GM12878 (cell line): Measurements from ENCODE around the gene BTG1. TPM values are rescaled to one million over a fixed set of nuclear protein-coding genes. Genes with fewer than 3 reads are reported as not detected.
A peak's percentile ranks its signal among the peaks of the same experiment; 100 is the strongest.

ENCODE experiments used
- ATAC-seq: fragments of 200-7000 bp; cut with Tn5 transposase; 3 replicates; pipeline ENCODE4 v1.9.1; 2020; ENCODE audit warnings: mild to moderate bottlenecking, moderate library complexity
- BruUV-seq: library from RNA; stranded (reverse); fragments of 400-500 nt; replicated peaks from 2 replicates; lab custom pipeline; 2021; lab: Mats Ljungman, UMichigan
- CTCF ChIA-PET: fragments of 300-600 bp; sonication (Branson Sonifier 250); formaldehyde crosslinking; extraction: SDS; loops from one replicate; lab custom pipeline; 2021; ENCODE audit warnings: inconsistent platforms; lab: Yijun Ruan, JAX
- POLR2A ChIA-PET: fragments of 350-600 bp; formaldehyde crosslinking; extraction: SDS; loops from one replicate; lab custom pipeline; 2021; ENCODE audit warnings: inconsistent platforms; lab: Charles Lee
- RAD21 ChIA-PET: fragments of 300-600 bp; sonication (Branson Sonifier 250); formaldehyde crosslinking; loops from one replicate; lab custom pipeline; 2023; ENCODE audit warnings: antibody characterized with exemption; ENCODE audit not compliant: unreplicated experiment; lab: Charles Lee
- SMC1A ChIA-PET: fragments of 300-600 bp; sonication (Branson Sonifier 250); formaldehyde crosslinking; loops from one replicate; lab custom pipeline; 2023; ENCODE audit not compliant: unreplicated experiment, uncharacterized antibody; lab: Charles Lee
- DNase-seq: peaks from one replicate; pipeline ENCODE4 v3.0.0-alpha.2; 2011; ENCODE audit warnings: low read depth, low spot score
- FAIRE-seq: peaks from 3 replicates; lab custom pipeline; 2011; peaks lifted over from hg19 to GRCh38; lab: Jason Lieb, UNC
- H2AFZ ChIP-seq: 2 replicates; pipeline ENCODE4 v1.6.0; 2011; ENCODE audit warnings: low read depth, low read length, control low read depth; ENCODE audit not compliant: control insufficient read depth
- H3K27ac ChIP-seq: 2 replicates; pipeline ENCODE4 v1.5.1; 2011; ENCODE audit warnings: control low read depth; ENCODE audit not compliant: control insufficient read depth, insufficient read depth
- H3K27me3 ChIP-seq, 2 experiments: replicated peaks in 1 of 2; 2 replicates each; pipeline versions ENCODE4 v1.6.0 to v1.6.1; 2011; ENCODE audit warnings: low read length in 1 of 2; ENCODE audit not compliant: control insufficient read depth in 2 of 2, insufficient read depth in 2 of 2
- H3K36me3 ChIP-seq, 2 experiments: 2 replicates each; pipeline ENCODE4 v1.5.1; 2011; ENCODE audit warnings: low read length in 1 of 2; ENCODE audit not compliant: control insufficient read depth in 2 of 2, insufficient read depth in 2 of 2
- H3K4me1 ChIP-seq: 2 replicates; pipeline ENCODE4 v1.6.1; 2011; ENCODE audit warnings: mild to moderate bottlenecking, low read length, moderate library complexity, mixed read lengths; ENCODE audit not compliant: control insufficient read depth, insufficient read depth
- H3K4me2 ChIP-seq: 2 replicates; pipeline ENCODE4 v1.6.0; 2011; ENCODE audit warnings: control low read depth; ENCODE audit not compliant: control insufficient read depth, insufficient read depth
- H3K4me3 ChIP-seq: fragments of 200-600 bp; sonication (generic); 2 replicates; pipeline ENCODE4 v1.5.1; 2016
- H3K79me2 ChIP-seq: 2 replicates; pipeline ENCODE4 v1.6.0; 2011; ENCODE audit warnings: low read length; ENCODE audit not compliant: control insufficient read depth, insufficient read depth
- H3K9ac ChIP-seq: 2 replicates; pipeline ENCODE4 v1.8.0; 2011; ENCODE audit warnings: low read length, control low read depth, mixed read lengths; ENCODE audit not compliant: control insufficient read depth, insufficient read depth
- H3K9me3 ChIP-seq: replicated peaks from 3 replicates; pipeline ENCODE4 v1.5.1; 2011; ENCODE audit warnings: mild to moderate bottlenecking, low read length; ENCODE audit not compliant: control insufficient read depth, insufficient read depth
- H4K20me1 ChIP-seq: 2 replicates; pipeline ENCODE4 v1.6.0; 2011; ENCODE audit not compliant: control insufficient read depth, insufficient read depth
- BACH1 ChIP-seq: fragments of 450-650 bp; IDR thresholded peaks from 2 replicates; pipeline ENCODE4 v1.6.1; 2017; ENCODE audit warnings: mild to moderate bottlenecking, borderline replicate concordance
- EED ChIP-seq: sonication (generic); IDR thresholded peaks from 2 replicates; pipeline ENCODE4 v1.6.1; 2016; ENCODE audit warnings: antibody characterized with exemption, low read depth
- IRF4 ChIP-seq: IDR thresholded peaks from 2 replicates; pipeline ENCODE4 v1.6.1; 2011; ENCODE audit warnings: low read depth, low read length
- POLR2A ChIP-seq: IDR thresholded peaks from 2 replicates; pipeline ENCODE4 v1.6.1; 2011; ENCODE audit warnings: low read depth, mild to moderate bottlenecking, low read length
- POLR2AphosphoS5 ChIP-seq: IDR thresholded peaks from 2 replicates; pipeline ENCODE4 v1.6.1; 2011; ENCODE audit warnings: mild to moderate bottlenecking, low read length, inconsistent platforms
- WGBS: methylation state at CpG from one replicate; pipeline ENCODE4 v1.1.6; 2016; ENCODE audit warnings: low lambda C conversion rate; ENCODE audit not compliant: insufficient replicate concordance, insufficient coverage; ENCODE audit errors: missing lambda C conversion rate; 5-methylcytosine and 5-hydroxymethylcytosine counted together
- in situ Hi-C: fragments of 300-500 bp; cut with MboI; formaldehyde crosslinking; loops from 9 replicates; pipeline ENCODE4 v1.14.3; 2018; ENCODE audit warnings: mixed read lengths
- intact Hi-C: fragments of 100-400 bp; cut with micrococcal nuclease; formaldehyde crosslinking; loops from one replicate; pipeline ENCODE4 v1.14.2; 2022; ENCODE audit not compliant: unreplicated experiment
- polyA plus RNA-seq, 11 experiments: library from polyadenylated mRNA; depleted of rRNA in 4 of 11; unstranded in 6 of 11; stranded (reverse) in 5 of 11; fragments of >200 nt; fragmentation: Nextera tagmentation in 4 of 11; fragmentation: Illumina TruSeq in 1 of 11; extraction: Ambion mirVana in 4 of 11; extraction: Trizol in 1 of 11; gene quantifications; 1 replicate in 1 of 11; 2 replicates in 10 of 11; pipeline versions ENCODE4 v1.2.1 to v1.2.3, GENCODE V29; 2011 to 2016; ENCODE audit warnings: inconsistent platforms in 2 of 11, missing spikeins in 2 of 11, low read depth in 1 of 11
- total RNA-seq, 4 experiments: library from RNA; depleted of rRNA in 3 of 4; stranded (reverse); fragments of >200 nt in 3 of 4; fragmentation: Illumina TruSeq in 1 of 4; extraction: Trizol in 1 of 4; gene quantifications; 2 replicates each; pipeline versions ENCODE4 v1.2.1 to v1.2.3, GENCODE V29; 2013 to 2021

BTG1 gene
- total and polyA plus RNA-seq, 10 of the 15 experiments (the other 5 are each of a cell fraction or from before 2014, with no cell fraction given) = 23.7 to 194 (median 56.4) TPM

DNA sequence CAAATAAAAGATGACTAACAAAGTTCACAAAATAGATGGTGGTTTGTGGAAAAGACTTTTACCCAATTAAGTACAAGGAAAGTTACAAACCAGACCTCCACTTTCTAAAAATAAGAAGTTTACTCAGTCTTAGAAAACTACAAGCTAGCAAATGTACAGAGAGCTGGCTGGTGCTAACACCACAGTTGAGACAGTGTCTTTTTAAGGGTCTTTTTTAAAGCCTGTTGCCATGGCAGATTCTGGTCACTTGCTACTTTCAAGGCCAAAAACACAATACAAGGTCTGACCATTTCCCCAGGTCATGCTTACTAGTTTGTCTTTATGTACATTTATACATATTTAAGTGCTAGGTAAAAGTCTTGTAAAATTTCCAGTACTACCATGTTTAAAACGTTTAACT, 2.4 kb downstream of the BTG1 start:
- ATAC-seq (no peak), DNase-seq (no peak), FAIRE-seq (no peak)
- Histone ChIP-seq H3K4me3 (peak overlapping the region; percentile 89), H4K20me1 (0 out of 2 replicates have a peak, but pooled peaks cover 2% of the 10 kb centered on the region), H3K9ac (peak overlapping the region; percentile 96), H3K27me3 (no peaks in the 10 kb centered on the region), H3K4me1 (no peaks in the 10 kb centered on the region), H3K27ac (peak overlapping the region; percentile 85), H3K36me3 (peaks cover 0 to 15% of the 10 kb centered on the region in 2 experiments; a peak in 2 of 4 replicates), H3K79me2 (peaks cover 96% of the 10 kb centered on the region), H2AFZ (no peak overlapping the region), H3K4me2 (peak overlapping the region; percentile 52; the same call in 1 of the 2 replicates), H3K9me3 (no peaks in the 10 kb centered on the region)
- in situ Hi-C loops (loop anchor here (25.0 kb wide), 1 partner anchor 556 kb away; no protein-coding TSS in a partner anchor), intact Hi-C loops (loop anchor here (5.0 kb wide), 2 partner anchors 509 to 566 kb away; no protein-coding TSS in a partner anchor)
- TF ChIP-seq POLR2AphosphoS5 (peak; percentile 74), BACH1 (peak; percentile 78), EED (no peak), POLR2A (peak; percentile 37; the same call in 1 of the 2 replicates), IRF4 (no peak)
- CTCF ChIA-PET = interaction anchor here (0.6 to 4.6 kb wide), 19 partner anchors 9 to 966 kb away, joined by 3 to 29 read pairs (median 5); no protein-coding TSS in a partner anchor
- BruUV-seq = no TSS peak
- SMC1A ChIA-PET = interaction anchor here (0.5 to 7.5 kb wide), 29 partner anchors 9 to 762 kb away, joined by 3 to 98 read pairs (median 3); no protein-coding TSS in a partner anchor
- RAD21 ChIA-PET = interaction anchor here (0.9 to 9.9 kb wide), 26 partner anchors 10 to 761 kb away, joined by 3 to 167 read pairs (median 6); no protein-coding TSS in a partner anchor
- POLR2A ChIA-PET = interaction anchor here (0.7 to 10.9 kb wide), 10 partner anchors 9 to 422 kb away, joined by 3 to 222 read pairs (median 4); no protein-coding TSS in a partner anchor
- WGBS = 4% methylated on average over 1 of the region's 1 CpG
